Measurements from ENCODE around the gene RASGRP3. TPM values are rescaled to one million over a fixed set of nuclear protein-coding genes. Genes with fewer than 3 reads are reported as not detected.

Gene RASGRP3
- total RNA-seq, 1 experiment from 2014 or later = 0.72 TPM

DNA sequence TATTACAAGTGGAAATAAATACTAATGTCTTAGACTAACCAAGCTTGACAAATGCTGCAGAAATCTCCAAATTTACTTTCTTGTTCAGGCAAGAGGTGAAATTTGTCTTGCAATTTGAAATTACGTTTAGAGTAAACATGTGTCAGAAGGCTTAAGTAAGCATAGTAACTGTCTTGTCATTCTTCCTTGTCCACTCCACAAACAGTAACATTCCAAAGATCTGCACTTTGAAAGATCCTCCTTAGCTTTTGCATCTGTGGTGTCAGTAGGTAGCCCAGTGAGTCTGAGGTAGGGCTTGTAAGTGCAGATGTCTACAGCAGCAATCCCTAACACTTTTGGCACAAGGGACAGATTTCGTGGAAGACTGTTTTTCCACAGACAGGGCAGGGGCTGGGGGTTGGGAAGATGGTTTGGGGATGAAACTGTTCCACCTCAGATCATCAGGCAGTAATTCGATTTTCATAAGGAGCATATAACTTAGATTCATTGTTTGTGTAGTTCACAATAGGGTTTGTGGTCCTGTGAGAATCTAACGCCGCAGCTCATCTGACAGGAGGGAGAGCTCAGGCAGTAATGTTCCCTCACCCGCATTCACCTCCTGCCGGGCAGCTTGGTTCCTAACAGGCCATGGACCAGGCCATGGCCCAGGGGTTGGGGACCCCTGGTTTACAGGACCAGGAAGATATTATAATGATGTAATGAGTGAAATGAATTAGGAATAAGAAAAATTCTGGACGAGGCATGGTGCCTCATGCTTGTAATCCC is 18.6 kb downstream of the RASGRP3 start:
- CTCF ChIA-PET = no interaction called here
- Histone ChIP-seq H3K27me3 (ENCODE audit: insufficient read depth, low read depth) (no peaks in the 10 kb centered on the region), H2AFZ (0 out of 2 replicates have a peak overlapping the region, but pooled peaks have one; percentile 70), H3K4me1 (replicated peaks; ENCODE audit: insufficient read depth) (peaks cover 14% of the 10 kb centered on the region; the same call in 1 of the 2 replicates), H4K20me1 (ENCODE audit: insufficient read depth) (no peaks in the 10 kb centered on the region), H3K9me2 (ENCODE audit: insufficient read depth) (no peaks in the 10 kb centered on the region), H3K27ac (no peak overlapping the region), H3K9me3 (ENCODE audit: insufficient read depth, low read depth) (no peaks in the 10 kb centered on the region; the same call in 1 of the 2 replicates), H3K4me3 (no peak overlapping the region), H3K79me2 (ENCODE audit: low read depth) (no peaks in the 10 kb centered on the region), H3F3A (ENCODE audit: insufficient read depth, low read depth) (no peaks in the 10 kb centered on the region), H3K4me2 (peak overlapping the region; percentile 52), H3K36me3 (ENCODE audit: low read depth) (no peaks in the 10 kb centered on the region)
- DNase-seq = no peak
- POLR2A ChIA-PET (ENCODE audit: unreplicated experiment) = no interaction called here
- TF ChIP-seq, protein P1, sequence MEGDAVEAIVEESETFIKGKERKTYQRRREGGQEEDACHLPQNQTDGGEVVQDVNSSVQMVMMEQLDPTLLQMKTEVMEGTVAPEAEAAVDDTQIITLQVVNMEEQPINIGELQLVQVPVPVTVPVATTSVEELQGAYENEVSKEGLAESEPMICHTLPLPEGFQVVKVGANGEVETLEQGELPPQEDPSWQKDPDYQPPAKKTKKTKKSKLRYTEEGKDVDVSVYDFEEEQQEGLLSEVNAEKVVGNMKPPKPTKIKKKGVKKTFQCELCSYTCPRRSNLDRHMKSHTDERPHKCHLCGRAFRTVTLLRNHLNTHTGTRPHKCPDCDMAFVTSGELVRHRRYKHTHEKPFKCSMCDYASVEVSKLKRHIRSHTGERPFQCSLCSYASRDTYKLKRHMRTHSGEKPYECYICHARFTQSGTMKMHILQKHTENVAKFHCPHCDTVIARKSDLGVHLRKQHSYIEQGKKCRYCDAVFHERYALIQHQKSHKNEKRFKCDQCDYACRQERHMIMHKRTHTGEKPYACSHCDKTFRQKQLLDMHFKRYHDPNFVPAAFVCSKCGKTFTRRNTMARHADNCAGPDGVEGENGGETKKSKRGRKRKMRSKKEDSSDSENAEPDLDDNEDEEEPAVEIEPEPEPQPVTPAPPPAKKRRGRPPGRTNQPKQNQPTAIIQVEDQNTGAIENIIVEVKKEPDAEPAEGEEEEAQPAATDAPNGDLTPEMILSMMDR (conservative IDR thresholded peaks at IDR 0.05) = no peak
- TF ChIP-seq EZH2 (IDR thresholded peaks at IDR 0.05; ENCODE audit: low read depth) = no peak
- intact Hi-C loops (cut with micrococcal nuclease; ENCODE audit: unreplicated experiment) = no loop called here
- no TSS peak for BruUV-seq (replicated peaks)

DNA sequence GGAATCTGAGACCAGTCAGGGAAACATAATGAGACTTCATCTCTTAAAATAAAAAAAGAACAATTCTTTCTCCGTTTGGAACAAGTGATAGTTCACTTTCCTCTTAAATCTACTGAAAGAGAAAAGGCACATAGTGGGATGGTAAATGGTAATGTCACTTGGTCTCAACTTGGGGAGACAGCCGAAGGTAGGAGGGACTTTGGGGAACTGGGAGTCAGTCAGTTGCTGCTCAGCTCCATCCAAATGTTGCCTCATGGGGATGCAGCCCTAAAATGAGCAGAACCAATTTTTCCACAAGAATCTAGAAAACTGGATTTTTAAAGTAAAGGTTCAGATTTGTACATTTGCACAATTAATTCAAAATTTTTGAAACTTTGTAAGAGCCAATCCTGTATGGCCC is 19.2 kb downstream of the RASGRP3 start:
- no peaks in the 10 kb centered on the region; the same call in 1 of the 2 replicates for H3K9me3 ChIP-seq (ENCODE audit: insufficient read depth, low read depth)
- no peaks in the 10 kb centered on the region for H3F3A ChIP-seq (ENCODE audit: insufficient read depth, low read depth)
- no peak overlapping the region for H3K4me2 ChIP-seq
- DNase-seq = no peak
- H3K27ac ChIP-seq = no peak overlapping the region
- POLR2A ChIA-PET (ENCODE audit: unreplicated experiment) = no interaction called here
- H2AFZ ChIP-seq = no peak overlapping the region
- intact Hi-C loops (cut with micrococcal nuclease; ENCODE audit: unreplicated experiment) = no loop called here
- H3K9me2 ChIP-seq (ENCODE audit: insufficient read depth) = no peaks in the 10 kb centered on the region
- no peaks in the 10 kb centered on the region for H3K79me2 ChIP-seq (ENCODE audit: low read depth)
- H3K27me3 ChIP-seq (ENCODE audit: insufficient read depth, low read depth) = no peaks in the 10 kb centered on the region
- H3K4me1 ChIP-seq (replicated peaks; ENCODE audit: insufficient read depth) = peaks cover 14% of the 10 kb centered on the region; the same call in 1 of the 2 replicates
- no peaks in the 10 kb centered on the region for H4K20me1 ChIP-seq (ENCODE audit: insufficient read depth)
- CTCF ChIA-PET = no interaction called here
- no peak overlapping the region for H3K4me3 ChIP-seq
- TF ChIP-seq, protein P1 (conservative IDR thresholded peaks at IDR 0.05) = no peak
- TF ChIP-seq EZH2 (IDR thresholded peaks at IDR 0.05; ENCODE audit: low read depth) = no peak
- H3K36me3 ChIP-seq (ENCODE audit: low read depth) = no peaks in the 10 kb centered on the region
- no TSS peak for BruUV-seq (replicated peaks)

DNA sequence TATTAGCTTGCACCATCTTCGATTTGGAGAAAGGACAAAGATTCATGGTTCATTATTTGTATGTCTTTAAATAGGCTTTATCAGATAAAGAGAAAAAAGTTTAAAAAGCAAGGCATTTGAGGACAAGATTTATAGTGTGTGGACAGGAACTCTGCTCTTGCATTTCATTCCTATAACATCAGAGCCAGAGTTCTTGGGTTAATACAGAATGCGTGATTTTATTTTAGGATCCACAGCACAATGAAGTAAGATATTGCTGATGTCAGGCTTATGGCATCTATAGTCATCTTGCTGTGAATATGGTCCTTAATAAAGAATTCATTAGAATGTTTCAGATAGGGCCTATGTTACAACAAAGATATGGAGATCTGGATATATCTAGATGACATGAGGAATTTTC is 19.7 kb downstream of the RASGRP3 start:
- Histone ChIP-seq H4K20me1 (ENCODE audit: insufficient read depth) (no peaks in the 10 kb centered on the region), H3K36me3 (ENCODE audit: low read depth) (no peaks in the 10 kb centered on the region), H3K4me3 (no peak overlapping the region), H2AFZ (no peak overlapping the region), H3K79me2 (ENCODE audit: low read depth) (no peaks in the 10 kb centered on the region), H3F3A (ENCODE audit: insufficient read depth, low read depth) (no peaks in the 10 kb centered on the region), H3K27ac (no peak overlapping the region), H3K9me2 (ENCODE audit: insufficient read depth) (no peaks in the 10 kb centered on the region), H3K4me2 (no peak overlapping the region), H3K9me3 (ENCODE audit: insufficient read depth, low read depth) (no peaks in the 10 kb centered on the region; the same call in 1 of the 2 replicates), H3K4me1 (replicated peaks; ENCODE audit: insufficient read depth) (peaks cover 14% of the 10 kb centered on the region; the same call in 1 of the 2 replicates), H3K27me3 (ENCODE audit: insufficient read depth, low read depth) (0 out of 2 replicates have a peak, but pooled peaks cover 2% of the 10 kb centered on the region)
- TF ChIP-seq EZH2 (IDR thresholded peaks at IDR 0.05; ENCODE audit: low read depth) = no peak
- TF ChIP-seq, protein P1 (conservative IDR thresholded peaks at IDR 0.05) = no peak
- BruUV-seq (replicated peaks) = no TSS peak
- intact Hi-C loops (cut with micrococcal nuclease; ENCODE audit: unreplicated experiment) = no loop called here
- no peak for DNase-seq
- ChIA-PET CTCF (no interaction called here), POLR2A (ENCODE audit: unreplicated experiment) (no interaction called here)

All from PC-9 (cell line).